ENCODE data around the gene SYT14.
"Not testable (repeated sequence)": the region's sequence is repeated elsewhere in the genome, so short reads cannot be mapped to it uniquely, and the experiment has no call there.

Gene SYT14

GRCh38 chr1:210151052-210151672, 213.1 kb downstream of the SYT14 start:
- no peak overlapping the region for H3K4me3 ChIP-seq (ENCODE audit: low read length)
- H3K27me3 ChIP-seq (replicated peaks; ENCODE audit: control insufficient read depth, insufficient read depth, low read length), result no peaks in the 10 kb centered on the region
- H3K4me1 ChIP-seq (ENCODE audit: control insufficient read depth, insufficient read depth, low read length), result no peaks in the 10 kb centered on the region
- no peaks in the 10 kb centered on the region for H3K36me3 ChIP-seq (ENCODE audit: control insufficient read depth, insufficient read depth, low read length, severe bottlenecking)
- H3K9ac ChIP-seq (ENCODE audit: low read length), result no peak overlapping the region
- H3K9me3 ChIP-seq (ENCODE audit: control insufficient read depth, low read length), result no peaks in the 10 kb centered on the region
- DNase-seq (ENCODE audit: low read depth), result no peak

DNA sequence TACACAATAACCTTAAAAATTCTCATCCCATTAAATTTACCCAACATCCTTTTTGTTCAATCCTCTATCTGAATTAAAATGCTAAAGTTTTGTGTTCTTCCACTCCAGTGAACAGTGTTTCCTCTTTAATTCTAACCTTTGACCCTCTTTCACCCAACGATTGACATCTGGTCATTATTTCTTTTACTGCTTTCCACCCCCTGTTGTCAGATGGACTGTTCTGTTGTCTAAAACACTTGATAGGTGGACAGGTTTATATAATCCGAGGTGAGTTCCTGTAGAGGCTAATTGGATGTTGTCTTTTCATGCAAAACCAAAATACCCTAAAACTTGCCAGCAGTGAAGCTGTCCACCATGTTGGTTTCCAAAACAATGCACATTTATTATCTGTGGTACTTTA, 221.2 kb downstream of the SYT14 start:
- no peak for DNase-seq (ENCODE audit: low read depth)
- no peaks in the 10 kb centered on the region for H3K27me3 ChIP-seq (replicated peaks; ENCODE audit: control insufficient read depth, insufficient read depth, low read length)
- no peaks in the 10 kb centered on the region for H3K9me3 ChIP-seq (ENCODE audit: control insufficient read depth, low read length)
- no peaks in the 10 kb centered on the region for H3K36me3 ChIP-seq (ENCODE audit: control insufficient read depth, insufficient read depth, low read length, severe bottlenecking)
- no peak overlapping the region for H3K4me3 ChIP-seq (ENCODE audit: low read length)
- no peaks in the 10 kb centered on the region for H3K4me1 ChIP-seq (ENCODE audit: control insufficient read depth, insufficient read depth, low read length)
- no peak overlapping the region for H3K9ac ChIP-seq (ENCODE audit: low read length)

GRCh38 chr1:210170220-210170619, 232.2 kb downstream of the SYT14 start:
- Histone ChIP-seq H3K4me3 (ENCODE audit: low read length) (no peak overlapping the region), H3K27me3 (replicated peaks; ENCODE audit: control insufficient read depth, insufficient read depth, low read length) (no peaks in the 10 kb centered on the region), H3K36me3 (ENCODE audit: control insufficient read depth, insufficient read depth, low read length, severe bottlenecking) (no peaks in the 10 kb centered on the region), H3K9me3 (ENCODE audit: control insufficient read depth, low read length) (no peaks in the 10 kb centered on the region), H3K4me1 (ENCODE audit: control insufficient read depth, insufficient read depth, low read length) (no peaks in the 10 kb centered on the region), H3K9ac (ENCODE audit: low read length) (no peak overlapping the region)
- DNase-seq (ENCODE audit: low read depth), result no peak

DNA sequence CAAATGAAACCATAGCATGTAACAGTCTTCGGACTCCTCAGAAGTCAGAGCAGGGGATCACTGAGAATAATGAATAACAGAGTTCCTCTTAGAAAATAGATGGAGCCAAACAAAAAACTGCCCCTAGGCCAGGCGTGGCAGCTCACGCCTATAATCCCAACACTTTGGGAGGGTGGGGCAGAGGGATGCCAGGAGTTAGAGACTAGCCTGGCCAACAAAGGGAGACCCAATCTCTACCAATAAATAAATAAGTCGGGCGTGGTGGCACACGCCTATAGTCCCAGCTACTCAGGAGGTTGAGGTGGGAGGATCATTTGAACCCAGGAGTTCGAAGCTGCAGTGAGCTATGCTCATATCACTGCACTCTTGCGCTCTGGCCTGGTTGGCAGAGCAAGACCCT, 236.1 kb downstream of the SYT14 start:
- DNase-seq (ENCODE audit: low read depth), result no peak
- Histone ChIP-seq H3K27me3 (replicated peaks; ENCODE audit: control insufficient read depth, insufficient read depth, low read length) (no peaks in the 10 kb centered on the region), H3K4me1 (ENCODE audit: control insufficient read depth, insufficient read depth, low read length) (no peaks in the 10 kb centered on the region), H3K9me3 (ENCODE audit: control insufficient read depth, low read length) (no peaks in the 10 kb centered on the region), H3K9ac (ENCODE audit: low read length) (no peak overlapping the region), H3K36me3 (ENCODE audit: control insufficient read depth, insufficient read depth, low read length, severe bottlenecking) (no peaks in the 10 kb centered on the region), H3K4me3 (ENCODE audit: low read length) (no peak overlapping the region)

DNA sequence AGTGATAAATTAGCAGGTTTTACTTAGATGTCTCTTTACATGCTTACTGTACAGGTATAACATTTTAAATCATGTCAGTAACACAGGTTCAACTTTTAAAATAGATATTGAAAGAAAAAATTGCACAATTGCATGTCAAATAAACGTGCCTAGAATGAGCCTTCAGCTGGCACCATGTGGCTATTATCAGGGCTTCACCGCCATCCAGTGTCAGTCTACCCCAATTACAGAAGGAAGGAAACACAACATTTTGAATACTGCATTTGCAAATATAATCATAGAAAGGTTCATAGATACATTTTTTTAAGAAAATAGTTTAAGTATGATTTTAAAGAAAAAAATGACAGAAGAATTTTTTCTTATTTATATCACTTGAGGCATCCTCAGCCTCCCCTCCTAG, 247.0 kb downstream of the SYT14 start:
- H3K36me3 ChIP-seq (ENCODE audit: control insufficient read depth, insufficient read depth, low read length, severe bottlenecking), result no peaks in the 10 kb centered on the region
- H3K9me3 ChIP-seq (ENCODE audit: control insufficient read depth, low read length), result no peaks in the 10 kb centered on the region
- no peak for DNase-seq (ENCODE audit: low read depth)
- peaks cover 5% of the 10 kb centered on the region for H3K27me3 ChIP-seq (replicated peaks; ENCODE audit: control insufficient read depth, insufficient read depth, low read length)
- H3K4me1 ChIP-seq (ENCODE audit: control insufficient read depth, insufficient read depth, low read length), result no peaks in the 10 kb centered on the region
- H3K9ac ChIP-seq (ENCODE audit: low read length), result no peak overlapping the region
- no peak overlapping the region for H3K4me3 ChIP-seq (ENCODE audit: low read length)

DNA sequence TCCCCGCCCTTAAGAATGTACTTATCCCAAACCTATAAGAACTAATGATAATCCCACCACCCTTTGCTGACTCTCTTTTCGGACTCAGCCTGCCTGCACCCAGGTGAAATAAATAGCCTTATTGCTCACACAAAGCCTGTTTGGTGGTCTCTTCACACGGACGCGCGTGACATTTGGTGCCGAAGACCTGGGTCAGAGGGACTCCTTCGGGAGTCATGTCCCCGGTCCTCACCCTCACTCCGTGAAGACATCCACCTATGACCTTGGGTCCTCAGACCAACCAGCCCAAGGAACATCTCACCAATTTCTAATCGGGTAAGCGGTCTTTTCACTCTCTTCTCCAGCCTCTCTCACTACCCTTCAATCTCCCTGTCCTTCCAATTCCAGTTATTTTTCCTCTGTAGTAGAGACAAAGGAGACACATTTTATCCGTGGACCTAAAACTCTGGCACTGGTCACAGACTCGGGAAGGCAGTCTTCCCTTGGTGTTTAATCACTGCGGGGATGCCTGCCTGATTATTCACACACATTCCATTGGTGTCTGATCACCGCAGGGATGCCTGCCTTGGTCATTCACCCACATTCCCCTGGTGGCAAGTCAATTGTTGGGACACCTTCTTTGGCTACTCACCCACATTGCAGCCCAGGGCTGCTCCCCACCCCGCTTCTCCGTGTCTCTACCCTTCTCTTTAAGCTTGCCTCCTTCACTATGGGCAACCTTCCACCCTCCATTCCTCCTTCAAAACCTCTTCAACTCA, 250.0 kb downstream of the SYT14 start:
- H3K27me3 ChIP-seq (replicated peaks; ENCODE audit: control insufficient read depth, insufficient read depth, low read length); H3K9me3 ChIP-seq (ENCODE audit: control insufficient read depth, low read length); H3K4me3 ChIP-seq (ENCODE audit: low read length); H3K36me3 ChIP-seq (ENCODE audit: control insufficient read depth, insufficient read depth, low read length, severe bottlenecking); H3K9ac ChIP-seq (ENCODE audit: low read length); H3K4me1 ChIP-seq (ENCODE audit: control insufficient read depth, insufficient read depth, low read length): not testable (repeated sequence)
- DNase-seq (ENCODE audit: low read depth), result peak; percentile 64

DNA sequence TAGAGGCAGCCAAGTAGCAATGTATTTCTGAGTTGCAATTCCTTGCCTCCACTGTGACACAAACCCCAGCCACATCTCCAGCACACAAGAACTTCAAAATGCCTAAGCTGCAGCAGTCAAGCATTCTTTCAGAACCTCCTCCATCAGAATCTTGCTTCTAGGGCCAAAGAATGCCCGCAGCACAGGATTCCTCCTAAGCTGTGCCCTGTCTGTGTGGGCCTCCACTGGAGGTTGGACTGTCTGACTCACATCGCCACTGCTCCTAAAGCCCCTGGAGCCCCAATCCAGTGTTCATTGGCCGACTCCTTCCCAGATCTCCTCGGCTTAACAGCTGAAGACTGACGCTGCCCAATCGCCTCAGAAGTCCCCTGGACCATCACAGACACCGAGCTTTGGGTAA, 251.4 kb downstream of the SYT14 start:
- H3K4me1 ChIP-seq (ENCODE audit: control insufficient read depth, insufficient read depth, low read length), result no peaks in the 10 kb centered on the region
- no peak overlapping the region for H3K9ac ChIP-seq (ENCODE audit: low read length)
- no peaks in the 10 kb centered on the region for H3K27me3 ChIP-seq (replicated peaks; ENCODE audit: control insufficient read depth, insufficient read depth, low read length)
- peaks cover 4% of the 10 kb centered on the region for H3K9me3 ChIP-seq (ENCODE audit: control insufficient read depth, low read length)
- no peak for DNase-seq (ENCODE audit: low read depth)
- no peaks in the 10 kb centered on the region for H3K36me3 ChIP-seq (ENCODE audit: control insufficient read depth, insufficient read depth, low read length, severe bottlenecking)
- H3K4me3 ChIP-seq (ENCODE audit: low read length), result no peak overlapping the region

- no peak overlapping the region for H3K9ac ChIP-seq (ENCODE audit: low read length)
- DNase-seq (ENCODE audit: low read depth), result no peak
- H3K4me1 ChIP-seq (ENCODE audit: control insufficient read depth, insufficient read depth, low read length), result no peaks in the 10 kb centered on the region
- peaks cover 32% of the 10 kb centered on the region for H3K9me3 ChIP-seq (ENCODE audit: control insufficient read depth, low read length)
- H3K36me3 ChIP-seq (ENCODE audit: control insufficient read depth, insufficient read depth, low read length, severe bottlenecking), result no peaks in the 10 kb centered on the region
- H3K27me3 ChIP-seq (replicated peaks; ENCODE audit: control insufficient read depth, insufficient read depth, low read length), result no peaks in the 10 kb centered on the region
- peak overlapping the region; percentile 36 for H3K4me3 ChIP-seq (ENCODE audit: low read length)
Measured at GRCh38 chr1:210195635-210196160, 257.7 kb downstream of the SYT14 start.

- not testable (repeated sequence) for H3K9ac ChIP-seq (ENCODE audit: low read length); H3K27me3 ChIP-seq (replicated peaks; ENCODE audit: control insufficient read depth, insufficient read depth, low read length); H3K4me1 ChIP-seq (ENCODE audit: control insufficient read depth, insufficient read depth, low read length); DNase-seq (ENCODE audit: low read depth); H3K36me3 ChIP-seq (ENCODE audit: control insufficient read depth, insufficient read depth, low read length, severe bottlenecking); H3K4me3 ChIP-seq (ENCODE audit: low read length)
- H3K9me3 ChIP-seq (ENCODE audit: control insufficient read depth, low read length), result peaks cover 32% of the 10 kb centered on the region
Measured at GRCh38 chr1:210196266-210196665, 258.2 kb downstream of the SYT14 start.

- no peaks in the 10 kb centered on the region for H3K4me1 ChIP-seq (ENCODE audit: control insufficient read depth, insufficient read depth, low read length)
- H3K9me3 ChIP-seq (ENCODE audit: control insufficient read depth, low read length), result peaks cover 32% of the 10 kb centered on the region
- DNase-seq (ENCODE audit: low read depth), result no peak
- H3K27me3 ChIP-seq (replicated peaks; ENCODE audit: control insufficient read depth, insufficient read depth, low read length), result peaks cover under 1% of the 10 kb centered on the region
- no peak overlapping the region for H3K4me3 ChIP-seq (ENCODE audit: low read length)
- H3K36me3 ChIP-seq (ENCODE audit: control insufficient read depth, insufficient read depth, low read length, severe bottlenecking), result no peaks in the 10 kb centered on the region
- no peak overlapping the region for H3K9ac ChIP-seq (ENCODE audit: low read length)
Measured at GRCh38 chr1:210198840-210199239, 260.8 kb downstream of the SYT14 start.

GRCh38 chr1:210200124-210200736, 262.2 kb downstream of the SYT14 start:
- Histone ChIP-seq H3K9ac (ENCODE audit: low read length) (no peak overlapping the region), H3K27me3 (replicated peaks; ENCODE audit: control insufficient read depth, insufficient read depth, low read length) (peaks cover 2% of the 10 kb centered on the region), H3K9me3 (ENCODE audit: control insufficient read depth, low read length) (peaks cover 26% of the 10 kb centered on the region), H3K4me1 (ENCODE audit: control insufficient read depth, insufficient read depth, low read length) (no peaks in the 10 kb centered on the region), H3K4me3 (ENCODE audit: low read length) (no peak overlapping the region), H3K36me3 (ENCODE audit: control insufficient read depth, insufficient read depth, low read length, severe bottlenecking) (no peaks in the 10 kb centered on the region)
- no peak for DNase-seq (ENCODE audit: low read depth)
